ENCODE results near the gene AFF2. TPM values are rescaled to one million over a fixed set of nuclear protein-coding genes. Genes with fewer than 3 reads are reported as not detected.

AFF2 gene
- total RNA-seq, 1 donor from 2014 or later, result 0.06 TPM

- no peak for TF ChIP-seq CTCF (conservative IDR thresholded peaks at IDR 0.05; ENCODE audit: low read depth, low read length)
- H3K4me3 ChIP-seq (ENCODE audit: low read depth, low read length), result no peak overlapping the region
- no peak for DNase-seq (ENCODE audit: low read depth)
These were observed 540.6 kb downstream of the AFF2 start for GRCh38 chrX:149040873-149041535.

GRCh38 chrX:149043401-149043800, 543.0 kb downstream of the AFF2 start:
- no peak for TF ChIP-seq CTCF (conservative IDR thresholded peaks at IDR 0.05; ENCODE audit: low read depth, low read length)
- no peak for DNase-seq (ENCODE audit: low read depth)
- no peak overlapping the region for H3K4me3 ChIP-seq (ENCODE audit: low read depth, low read length)

- TF ChIP-seq CTCF (conservative IDR thresholded peaks at IDR 0.05; ENCODE audit: low read depth, low read length), result no peak
- no peak for DNase-seq (ENCODE audit: low read depth)
- no peak overlapping the region for H3K4me3 ChIP-seq (ENCODE audit: low read depth, low read length)
These were observed 544.1 kb downstream of the AFF2 start for GRCh38 chrX:149044471-149044870.

GRCh38 chrX:149045645-149046210, 545.3 kb downstream of the AFF2 start:
- no peak for DNase-seq (ENCODE audit: low read depth)
- H3K4me3 ChIP-seq (ENCODE audit: low read depth, low read length), result no peak overlapping the region
- no peak for TF ChIP-seq CTCF (conservative IDR thresholded peaks at IDR 0.05; ENCODE audit: low read depth, low read length)

Measured in epithelial cell of proximal tubule (primary cell).